DND-41 (cell line): Measurements from ENCODE around the gene TTC33.

ENCODE experiments used
- CTCF ChIP-seq: IDR thresholded peaks from 2 replicates; pipeline ENCODE4 v1.5.1; 2012; ENCODE audit warnings: borderline replicate concordance, low read length, moderate library complexity, mild to moderate bottlenecking; ENCODE audit not compliant: poor library complexity, severe bottlenecking; ENCODE audit errors: extremely low read depth
- EZH2 ChIP-seq: IDR thresholded peaks from 3 replicates; pipeline ENCODE4 v1.6.1; 2012; ENCODE audit warnings: borderline replicate concordance, low read depth, mild to moderate bottlenecking, moderate library complexity, low read length, inconsistent platforms; ENCODE audit not compliant: severe bottlenecking

DNA sequence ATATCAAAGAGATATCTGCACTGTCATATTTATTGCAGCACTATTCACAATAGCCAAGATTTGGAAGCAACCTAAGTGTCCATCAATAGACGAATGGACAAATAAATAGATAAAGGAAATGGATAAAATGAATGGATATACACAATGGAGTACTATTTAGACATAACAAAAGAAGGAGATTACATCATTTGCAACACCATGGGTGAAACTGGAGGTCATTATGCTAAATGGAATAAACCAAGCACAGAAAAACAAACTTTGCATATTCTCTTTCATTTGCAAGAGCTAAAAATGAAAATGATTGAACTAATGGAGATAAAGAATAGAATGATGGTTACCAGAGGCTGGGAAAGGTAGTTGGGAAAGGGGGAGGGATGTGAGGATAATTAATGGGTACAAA, 231.1 kb downstream of the TTC33 start:
- TF ChIP-seq CTCF: no peak
- TF ChIP-seq EZH2: no peak
